Mesodermal cell (in vitro differentiated cells): ENCODE results near the gene CDC42EP3.

Experiments
- H3K27ac ChIP-seq: 2 replicates; pipeline ENCODE4 v1.7.0; 2013; ENCODE audit warnings: mild to moderate bottlenecking, low read depth, low read length, moderate library complexity; ENCODE audit not compliant: severe bottlenecking
- H3K36me3 ChIP-seq: 2 replicates; pipeline ENCODE4 v1.7.1; 2013; ENCODE audit warnings: mild to moderate bottlenecking, low read length, moderate library complexity; ENCODE audit not compliant: control insufficient read depth, insufficient read depth
- H3K4me1 ChIP-seq: one replicate; pipeline ENCODE4 v1.7.1; 2013; ENCODE audit warnings: mild to moderate bottlenecking, low read length; ENCODE audit not compliant: insufficient read depth, control insufficient read depth, poor library complexity, severe bottlenecking
- H3K4me3 ChIP-seq: 2 replicates; pipeline ENCODE4 v1.7.0; 2013; ENCODE audit warnings: low read length, control low read depth, mild to moderate bottlenecking; ENCODE audit not compliant: insufficient read depth, poor library complexity, severe bottlenecking; ENCODE audit errors: extremely low read depth
- H3K9me3 ChIP-seq: 2 replicates; pipeline ENCODE4 v1.7.1; 2013; ENCODE audit warnings: mild to moderate bottlenecking, low read length, moderate library complexity; ENCODE audit not compliant: control insufficient read depth
- WGBS, 2 experiments: methylation state at CpG; one replicate each; pipeline ENCODE4 v1.1.5; 2013; ENCODE audit warnings: missing lambda C conversion rate in 2 of 2; ENCODE audit not compliant: insufficient coverage in 2 of 2; 5-methylcytosine and 5-hydroxymethylcytosine counted together

The CDC42EP3 gene

DNA sequence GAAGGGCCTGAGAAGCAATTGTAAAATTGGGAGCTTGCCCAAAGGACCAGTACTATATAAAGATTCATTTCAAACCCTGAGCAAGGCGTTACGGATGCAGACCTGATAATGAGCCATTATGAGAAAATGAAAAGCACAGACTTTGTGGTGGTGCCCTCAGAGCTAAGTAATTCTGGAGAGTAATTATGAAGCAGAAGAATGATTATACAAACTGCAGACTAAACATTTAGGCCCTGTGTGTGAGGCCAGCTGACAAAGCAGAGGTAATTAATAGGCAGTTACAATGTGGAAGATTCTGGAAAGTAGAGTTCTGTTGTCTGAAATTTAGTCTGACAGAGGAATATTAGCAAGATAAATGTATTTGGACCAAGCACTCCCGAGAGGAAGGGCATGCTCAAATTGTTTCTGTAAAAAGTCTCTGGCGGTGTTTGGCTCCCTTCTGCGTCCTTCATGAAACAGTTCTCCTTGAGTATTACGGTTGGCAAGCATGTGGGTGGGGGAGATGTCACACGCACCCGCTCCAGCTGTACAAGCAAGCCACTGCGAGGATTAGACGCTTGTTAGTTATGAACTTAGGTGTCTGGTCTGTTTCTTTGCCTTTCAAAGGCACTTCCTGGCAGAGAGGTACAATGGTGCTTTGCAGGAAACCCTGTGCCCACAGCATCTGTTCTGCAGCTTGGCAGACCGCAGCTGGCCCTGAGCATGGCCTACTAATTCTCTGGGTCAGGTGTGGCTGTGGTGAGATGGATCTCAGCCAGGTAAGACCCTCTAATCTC lies 45.5 kb downstream of the CDC42EP3 start:
- WGBS, 2 experiments: 88 to 94% methylated on average over 6 to 9 of the region's 11 CpGs
- H3K27ac ChIP-seq: no peak overlapping the region

DNA sequence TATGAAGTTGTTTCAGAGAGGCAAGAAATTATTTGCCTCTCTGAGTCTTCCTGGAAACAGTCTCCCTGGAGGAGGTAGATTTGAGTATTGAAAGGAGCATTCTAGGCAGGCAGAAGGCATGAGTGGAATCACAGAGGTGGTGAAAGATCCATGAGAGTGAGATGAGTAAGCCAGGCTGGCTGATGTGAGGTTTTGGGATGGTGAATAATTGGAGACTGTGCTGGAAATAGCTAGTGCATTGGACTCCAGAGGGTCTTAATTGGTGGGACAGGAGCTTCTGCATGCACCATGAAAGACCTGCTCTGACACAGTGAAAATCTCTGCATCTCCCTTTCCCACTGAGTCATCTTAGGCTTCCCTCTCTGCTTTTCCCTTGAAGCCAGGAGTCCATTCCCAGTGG lies 46.3 kb downstream of the CDC42EP3 start:
- Histone ChIP-seq H3K9me3 (no peaks in the 10 kb centered on the region), H3K4me3 (no peak overlapping the region), H3K27ac (no peak overlapping the region), H3K4me1 (peaks cover 28% of the 10 kb centered on the region), H3K36me3 (no peaks in the 10 kb centered on the region)

More for the DNA sequence above, 45.5 kb downstream of the CDC42EP3 start:
- Histone ChIP-seq H3K4me3 (no peak overlapping the region), H3K9me3 (no peaks in the 10 kb centered on the region), H3K36me3 (no peaks in the 10 kb centered on the region), H3K4me1 (peaks cover 28% of the 10 kb centered on the region)

DNA sequence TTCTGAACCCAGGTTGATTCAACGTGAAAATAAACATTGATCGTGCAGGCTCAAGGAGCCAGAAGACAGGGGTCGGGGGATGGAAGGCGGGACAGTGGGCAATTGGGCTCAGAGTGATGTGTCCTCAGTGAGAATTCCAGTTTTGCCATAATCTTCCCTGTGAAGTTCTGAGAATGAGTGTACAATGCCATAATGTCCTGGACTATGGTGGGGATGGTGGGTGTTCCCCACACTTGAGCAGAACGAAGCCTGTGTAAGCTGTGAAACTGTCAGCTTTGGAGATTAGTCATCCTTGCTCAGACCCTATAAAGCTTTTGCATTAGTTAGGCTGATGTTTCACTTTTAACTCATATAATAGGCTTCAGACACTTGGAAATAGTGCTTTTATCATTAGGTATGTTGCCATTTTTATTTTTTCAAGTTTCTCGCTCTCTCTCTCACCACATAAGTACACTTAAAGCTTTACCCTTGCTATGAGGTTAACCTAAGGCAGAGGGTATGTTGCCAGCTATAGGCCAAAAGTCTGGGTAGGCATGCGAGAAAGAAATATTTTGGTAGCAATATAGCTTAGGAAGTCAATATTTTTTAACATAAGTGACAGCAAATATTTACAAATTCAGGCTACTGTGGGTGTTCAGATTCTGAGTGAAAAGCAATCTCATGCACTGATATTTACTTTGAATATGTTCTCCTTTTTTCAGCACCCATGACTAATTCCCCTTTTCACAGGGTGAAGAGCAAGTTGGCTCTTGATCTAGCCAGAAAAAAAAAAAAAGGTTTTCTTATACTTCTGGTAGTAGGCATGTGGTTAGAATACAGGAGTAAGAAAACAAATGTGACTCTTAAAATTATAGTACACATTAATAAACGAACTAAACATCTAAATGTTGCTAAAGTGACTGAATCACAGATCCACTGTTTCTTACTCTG lies 47.2 kb downstream of the CDC42EP3 start:
- H3K9me3 ChIP-seq: no peaks in the 10 kb centered on the region
- H3K4me1 ChIP-seq: peaks cover 28% of the 10 kb centered on the region
- H3K27ac ChIP-seq: no peak overlapping the region
- H3K36me3 ChIP-seq: no peaks in the 10 kb centered on the region
- H3K4me3 ChIP-seq: no peak overlapping the region
- 94 to 96% methylated on average over 4 to 5 of the region's 8 CpGs for WGBS, 2 experiments

DNA sequence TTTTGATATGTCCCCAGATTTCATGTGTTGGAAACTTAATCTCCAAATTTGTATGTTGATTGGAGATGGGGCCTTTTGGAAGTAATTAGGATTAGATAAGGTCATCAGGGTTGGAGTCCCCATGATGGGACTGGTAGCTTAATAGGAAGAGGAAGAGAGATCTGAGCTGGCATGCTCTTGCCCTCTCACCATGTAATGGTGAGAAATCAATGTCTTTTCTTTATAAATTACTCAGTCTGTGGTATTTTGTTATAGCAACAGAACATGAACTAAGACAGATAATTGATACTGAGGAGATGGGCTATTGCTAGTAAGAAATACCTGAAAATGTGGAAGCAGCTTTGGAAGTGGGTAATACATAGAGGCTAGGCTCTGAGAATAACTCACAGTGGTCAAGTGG lies 48.0 kb downstream of the CDC42EP3 start:
- Histone ChIP-seq H3K36me3 (no peaks in the 10 kb centered on the region), H3K4me1 (peaks cover 28% of the 10 kb centered on the region), H3K4me3 (no peak overlapping the region), H3K9me3 (no peaks in the 10 kb centered on the region), H3K27ac (no peak overlapping the region)

DNA sequence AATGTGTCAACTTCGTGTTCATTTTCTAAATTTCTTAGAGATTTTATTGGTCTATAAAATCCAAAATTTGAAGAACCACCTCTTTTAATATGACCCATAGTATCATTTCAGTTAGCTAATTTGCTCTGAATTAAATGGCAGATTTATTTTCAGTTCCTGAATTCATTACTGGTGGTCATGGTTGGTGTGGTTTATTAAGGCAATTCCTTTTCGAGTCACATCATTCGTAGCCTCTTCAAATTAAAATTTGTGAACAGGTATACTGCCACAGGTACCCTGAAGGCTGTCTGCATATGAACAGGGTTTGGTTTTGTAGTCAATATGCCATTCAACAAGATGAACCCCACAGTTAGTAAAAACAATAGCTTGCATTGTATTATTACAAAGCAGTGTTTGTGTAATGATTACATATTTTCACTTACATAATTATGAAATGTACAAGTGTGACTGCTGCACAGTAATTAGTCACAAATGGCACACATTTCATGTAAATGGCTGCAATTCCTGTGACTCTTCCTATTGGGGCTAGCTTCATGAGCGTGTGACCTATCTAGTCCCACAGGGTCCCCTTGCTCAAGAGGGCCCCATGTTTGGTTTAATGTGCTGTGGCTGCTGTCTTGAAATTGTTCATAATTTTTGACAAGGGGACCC lies 48.9 kb downstream of the CDC42EP3 start:
- Histone ChIP-seq H3K4me1 (peaks cover 28% of the 10 kb centered on the region), H3K36me3 (no peaks in the 10 kb centered on the region), H3K9me3 (no peaks in the 10 kb centered on the region), H3K4me3 (no peak overlapping the region), H3K27ac (no peak overlapping the region)
- 100% methylated on average over 1 of the region's 4 CpGs; no CpG with 5 or more reads in 1 of the 2 experiments for WGBS, 2 experiments

DNA sequence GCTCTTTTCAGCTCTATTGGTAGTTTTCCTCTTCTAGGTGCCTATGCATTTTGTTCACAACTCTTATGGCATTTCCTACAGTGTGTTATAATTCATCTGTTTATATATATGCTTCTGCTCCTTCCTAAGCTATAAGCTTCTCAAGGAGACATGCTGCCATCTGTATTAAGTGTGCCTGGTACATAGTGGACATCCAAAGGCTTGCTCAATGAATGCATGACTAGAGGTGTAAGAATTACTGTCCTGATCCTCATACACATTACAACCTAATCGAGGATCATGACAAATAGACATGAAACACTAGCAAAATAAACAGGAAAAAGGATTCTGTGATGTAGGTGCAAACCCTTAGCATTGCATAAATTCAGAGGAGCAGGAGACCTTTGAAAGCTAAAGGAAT lies 50.2 kb downstream of the CDC42EP3 start:
- Histone ChIP-seq H3K36me3 (no peaks in the 10 kb centered on the region), H3K9me3 (no peaks in the 10 kb centered on the region), H3K4me3 (no peak overlapping the region), H3K4me1 (peaks cover 33% of the 10 kb centered on the region), H3K27ac (no peak overlapping the region)
- WGBS, 2 experiments: no CpG with 5 or more reads among the region's 1 CpG

DNA sequence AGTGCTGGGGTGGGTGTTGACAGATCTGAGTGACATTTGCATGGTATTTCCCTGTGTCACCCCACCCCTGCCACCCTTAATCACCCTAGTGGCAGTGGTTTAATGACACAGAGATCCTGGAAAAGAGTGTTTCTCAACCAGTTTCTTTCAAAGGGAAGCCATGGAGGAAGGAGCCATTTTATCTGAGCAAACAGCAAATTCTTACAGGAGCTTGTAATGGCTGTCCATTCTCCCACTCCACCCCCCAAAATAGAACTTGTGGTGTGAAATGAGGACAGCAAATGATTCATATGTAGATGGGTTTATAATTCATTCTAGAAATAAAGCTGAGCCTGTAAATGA lies 51.5 kb downstream of the CDC42EP3 start:
- Histone ChIP-seq H3K27ac (no peak overlapping the region), H3K4me1 (peaks cover 26% of the 10 kb centered on the region), H3K9me3 (no peaks in the 10 kb centered on the region), H3K36me3 (no peaks in the 10 kb centered on the region), H3K4me3 (no peak overlapping the region)

DNA sequence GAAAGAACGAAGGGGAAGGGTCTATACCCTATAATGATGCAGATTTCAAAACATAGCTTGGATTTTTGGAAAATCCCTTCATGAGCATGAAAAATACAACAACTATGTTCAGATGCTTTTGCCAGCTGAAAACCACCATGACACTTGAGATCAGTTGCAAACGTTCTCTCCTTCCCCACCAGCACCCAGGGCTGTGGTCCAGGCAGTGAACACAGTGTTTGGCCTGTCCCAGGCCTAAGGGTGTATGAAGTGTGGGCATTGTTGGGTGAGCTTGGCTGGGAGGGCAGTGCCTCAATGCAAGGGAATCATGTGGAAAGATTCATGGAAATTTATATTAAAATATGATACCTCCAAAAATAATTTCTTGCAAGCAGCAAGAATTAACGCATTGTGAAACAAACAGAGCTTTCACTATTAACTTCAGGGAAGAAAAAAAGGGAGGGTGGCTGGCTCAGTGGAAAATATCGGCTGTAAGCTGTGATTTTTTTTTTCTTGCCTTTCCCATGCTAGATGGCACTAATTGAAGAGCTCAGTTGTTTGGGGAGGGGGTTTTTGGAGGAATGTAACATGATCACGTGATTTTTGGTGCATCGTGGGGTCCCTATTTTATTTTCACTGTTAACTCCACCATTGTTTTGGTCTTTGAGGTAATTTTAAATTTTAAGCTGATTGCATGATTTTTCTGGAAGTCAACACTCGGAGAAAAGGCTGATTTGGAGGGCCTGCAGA lies 52.0 kb downstream of the CDC42EP3 start:
- peaks cover 21% of the 10 kb centered on the region for H3K4me1 ChIP-seq
- H3K4me3 ChIP-seq: no peak overlapping the region
- 92 to 100% methylated on average over 1 to 2 of the region's 7 CpGs for WGBS, 2 experiments
- no peaks in the 10 kb centered on the region for H3K9me3 ChIP-seq
- no peak overlapping the region for H3K27ac ChIP-seq
- no peaks in the 10 kb centered on the region for H3K36me3 ChIP-seq

DNA sequence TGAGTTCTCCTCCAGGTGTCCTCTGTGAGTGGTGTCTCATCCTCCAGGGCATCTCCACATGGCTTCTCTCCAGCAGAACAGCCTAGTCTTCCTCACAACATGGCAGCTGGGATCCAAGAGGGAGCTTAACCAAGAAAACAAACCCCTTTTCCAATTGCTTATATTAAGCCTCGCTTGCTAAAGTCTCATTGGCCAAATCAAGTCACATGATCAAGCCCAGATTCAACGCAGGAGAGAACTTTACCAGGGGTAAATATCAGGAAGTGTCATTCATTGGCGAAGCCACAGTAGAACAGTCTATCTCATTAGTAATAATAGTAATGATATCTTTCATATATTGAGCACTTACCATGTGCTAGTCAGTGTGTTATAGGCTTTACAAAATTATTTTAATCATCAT lies 53.1 kb downstream of the CDC42EP3 start:
- H3K9me3 ChIP-seq: no peaks in the 10 kb centered on the region
- peaks cover 16% of the 10 kb centered on the region for H3K4me1 ChIP-seq
- no peaks in the 10 kb centered on the region for H3K36me3 ChIP-seq
- no peak overlapping the region for H3K4me3 ChIP-seq
- 80% methylated on average over 1 of the region's 3 CpGs; no CpG with 5 or more reads in 1 of the 2 experiments for WGBS, 2 experiments
- no peak overlapping the region for H3K27ac ChIP-seq

DNA sequence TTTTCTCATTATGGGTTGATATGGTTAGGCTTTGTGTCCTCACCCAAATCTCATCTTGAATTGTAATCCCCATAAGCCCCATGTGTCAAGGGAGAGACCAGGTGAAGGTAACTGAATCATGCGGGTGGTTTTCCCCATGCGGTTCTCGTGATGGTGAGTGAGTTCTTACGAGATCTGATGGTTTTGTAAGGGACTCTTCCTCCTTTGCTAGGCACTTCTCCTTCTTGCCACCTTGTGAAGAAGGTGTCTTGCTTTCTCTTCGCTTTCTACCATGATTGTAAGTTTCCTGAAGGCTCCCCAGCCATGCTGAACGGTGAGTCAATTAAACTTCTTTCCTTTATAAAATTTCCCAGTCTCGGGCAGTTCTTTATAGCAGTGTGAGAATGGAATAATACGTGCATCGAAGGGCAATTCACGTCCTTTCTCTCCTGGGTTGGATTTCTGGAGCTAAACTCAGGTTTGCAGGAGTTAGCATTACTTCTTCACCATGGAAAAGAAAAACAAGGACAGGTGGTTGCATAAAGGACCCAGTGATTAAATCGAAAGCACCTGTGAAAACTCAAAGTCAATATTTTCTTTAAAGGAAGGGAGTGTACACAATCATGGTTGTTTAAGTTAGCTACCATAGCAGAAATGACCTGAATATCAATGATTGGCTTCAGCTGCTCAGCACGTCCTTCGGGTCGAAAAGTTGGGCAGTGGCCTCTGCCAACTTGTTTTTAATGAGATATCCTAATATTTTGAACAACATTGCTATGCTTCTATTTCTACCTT lies 54.1 kb downstream of the CDC42EP3 start:
- WGBS, 2 experiments: 93 to 97% methylated on average over 7 to 9 of the region's 14 CpGs
- Histone ChIP-seq H3K9me3 (no peaks in the 10 kb centered on the region), H3K4me1 (peaks cover 16% of the 10 kb centered on the region), H3K36me3 (no peaks in the 10 kb centered on the region), H3K4me3 (no peak overlapping the region), H3K27ac (no peak overlapping the region)
